HPDE6-E6E7 (cell line): ENCODE data around the gene JAML.
A peak's percentile ranks its signal among the peaks of the same experiment; 100 is the strongest.

Source experiments
- DNase-seq: peaks from one replicate; pipeline ENCODE4 v3.0.0; 2011; ENCODE audit warnings: missing footprints; ENCODE audit errors: extremely low spot score

The JAML gene

GRCh38 chr11:118224511-118225188 is at the start of gene JAML:
Gene JAML, minus strand, starts transcription at chr11:118225011. Its CDS starts 10,145 bp downstream, at chr11:118214866.
- DNase-seq, result no peak

- DNase-seq, result no peak
Observed at GRCh38 chr11:118274186-118274585, 49.4 kb upstream of the JAML start.

DNA sequence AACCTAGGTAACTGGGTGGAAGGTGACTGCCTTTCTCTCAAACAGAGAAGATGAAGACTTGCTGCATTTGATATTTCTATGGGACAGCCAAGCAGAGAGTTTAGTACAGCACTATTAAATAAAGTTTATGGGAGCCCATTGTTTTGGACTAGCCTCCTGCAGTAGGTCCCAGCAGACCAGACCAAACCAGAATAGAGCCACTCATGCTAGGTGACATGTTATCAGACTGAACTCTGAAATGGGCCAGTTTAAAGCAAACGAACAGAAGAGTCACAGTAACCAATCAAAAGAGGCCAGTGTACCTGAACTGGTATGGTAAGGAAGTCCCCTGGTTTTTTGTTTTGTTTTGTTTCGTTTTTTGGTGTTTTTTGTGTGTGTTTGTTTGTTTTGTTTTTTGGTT is 47.2 kb upstream of the JAML start:
- DNase-seq, result no peak

- no peak for DNase-seq
Observed at GRCh38 chr11:118267486-118267885, 42.7 kb upstream of the JAML start.

DNA sequence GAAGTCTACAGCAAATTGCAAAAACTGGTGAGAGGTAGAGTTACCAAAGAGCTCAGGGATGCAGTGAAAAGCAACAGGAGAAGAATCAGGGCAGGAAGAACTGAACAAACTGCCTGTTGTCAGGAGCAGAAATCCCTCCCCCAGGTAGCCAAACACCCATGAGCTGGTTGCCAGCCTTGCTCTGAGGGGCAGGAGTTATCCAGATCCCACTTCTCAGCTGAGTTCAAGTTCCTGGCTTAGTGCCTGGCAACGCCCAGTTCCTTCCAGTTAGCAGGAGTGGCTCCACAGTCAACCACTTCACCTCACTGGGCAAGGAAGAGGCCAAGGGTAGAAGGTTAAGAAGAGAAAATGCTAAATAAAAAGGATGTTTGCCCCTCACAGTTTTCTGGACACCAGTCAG is 41.1 kb upstream of the JAML start:
- no peak for DNase-seq

GRCh38 chr11:118264569-118265465 is 40.0 kb upstream of the JAML start:
- DNase-seq, result no peak

DNA sequence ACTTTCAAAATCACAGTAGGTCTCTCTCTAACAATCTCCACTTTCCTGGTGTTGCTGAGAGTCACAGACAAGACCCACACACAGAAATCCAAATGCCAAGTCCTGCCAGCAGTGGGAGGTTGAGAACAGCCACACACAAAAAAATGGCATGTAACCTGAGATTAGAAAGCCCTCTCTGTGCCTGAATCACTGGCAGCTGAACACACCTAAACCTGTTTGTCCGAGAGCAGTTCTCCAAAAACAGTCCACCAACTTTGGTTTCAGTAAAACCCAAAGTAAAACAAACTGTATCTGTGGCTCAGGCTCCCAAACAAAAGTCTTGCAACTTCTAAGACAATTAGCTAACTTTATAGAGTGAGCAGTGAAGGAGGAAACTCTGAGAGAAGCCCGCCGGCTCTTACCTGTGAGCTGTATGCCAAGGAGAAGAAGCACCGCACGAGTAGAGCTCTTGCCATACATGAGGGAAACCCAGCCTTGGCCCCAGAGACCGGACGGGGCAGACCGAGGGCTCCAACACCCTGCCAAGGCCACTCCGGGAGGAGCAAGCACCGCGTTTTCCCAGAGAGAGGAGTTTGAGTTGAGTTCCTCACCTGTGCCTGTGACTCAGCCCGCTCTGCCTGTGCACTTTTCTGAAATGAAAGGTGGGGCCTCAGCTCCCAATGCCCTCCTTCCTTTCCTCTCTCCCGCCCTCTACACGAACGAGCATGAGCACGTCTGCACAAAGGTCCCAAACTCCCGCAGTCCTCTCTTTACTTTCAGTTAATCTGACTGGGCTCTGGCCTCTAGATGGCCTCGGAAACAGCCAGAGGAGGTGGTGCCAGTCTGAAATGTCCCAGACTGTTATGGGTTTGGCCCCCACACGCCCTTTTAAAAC is 39.1 kb upstream of the JAML start, which contains the start of gene MPZL2:
MPZL2 (minus strand) TSS at position 603 of the 874 bp plus-strand sequence; CDS start at position 459, 144 bp downstream.
- peak; percentile 93 for DNase-seq

DNA sequence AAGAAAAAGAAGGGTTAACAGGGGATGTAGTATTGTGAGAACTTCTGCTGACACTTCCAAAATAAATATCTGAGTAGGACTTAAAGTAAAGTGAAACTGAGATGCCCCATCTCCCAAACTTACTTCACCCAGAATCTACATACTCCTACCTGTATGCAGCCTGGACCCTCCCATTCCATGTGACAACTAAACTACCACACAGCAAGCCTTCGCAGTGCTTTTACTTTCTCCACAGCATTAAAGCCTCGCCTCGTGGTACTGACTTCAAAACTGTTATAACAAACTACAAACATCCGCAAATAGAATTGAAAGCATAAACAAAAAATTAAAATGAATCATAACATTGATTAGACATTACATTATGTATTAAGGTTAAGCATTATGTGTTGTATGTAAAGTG is 38.3 kb upstream of the JAML start:
- DNase-seq, result no peak

DNA sequence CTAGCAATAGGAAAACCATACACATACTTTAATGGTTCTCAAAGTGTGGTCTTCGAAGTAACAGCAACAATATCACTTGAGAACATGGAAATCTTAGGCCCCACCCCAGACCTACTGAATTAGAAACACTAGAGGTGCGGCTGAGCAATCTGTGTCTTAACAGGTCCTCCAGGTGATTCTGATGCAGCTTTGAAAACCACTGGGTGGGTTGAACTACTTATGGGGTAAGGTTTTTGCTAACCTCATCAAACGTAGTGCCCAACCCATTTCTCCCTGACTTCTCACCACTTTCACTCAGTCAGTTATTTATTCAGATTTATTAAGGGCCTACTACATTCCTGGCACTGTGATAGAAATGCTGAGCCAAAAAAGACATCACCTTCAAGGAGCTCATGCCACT is 35.5 kb upstream of the JAML start:
- DNase-seq, result no peak

DNA sequence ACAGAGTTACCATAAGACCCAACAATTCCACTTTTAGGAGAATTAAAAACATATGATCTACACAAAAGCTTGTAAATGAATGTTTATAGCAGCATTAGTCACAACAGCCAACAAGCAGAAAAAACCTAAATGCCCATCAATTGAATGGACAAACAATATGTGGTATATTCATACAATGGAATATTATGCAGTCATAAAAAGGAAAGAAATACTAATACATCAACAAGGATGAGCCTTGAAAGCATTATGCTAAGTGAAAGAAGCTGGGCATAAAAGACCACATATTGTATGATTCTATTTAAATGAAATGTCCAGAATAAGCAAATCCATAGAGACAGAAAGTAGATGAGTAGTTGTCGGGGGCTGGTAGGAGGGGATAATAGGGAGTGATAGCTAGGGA is 34.3 kb upstream of the JAML start:
- DNase-seq, result no peak

GRCh38 chr11:118258410-118258809 is 33.6 kb upstream of the JAML start:
- no peak for DNase-seq

DNA sequence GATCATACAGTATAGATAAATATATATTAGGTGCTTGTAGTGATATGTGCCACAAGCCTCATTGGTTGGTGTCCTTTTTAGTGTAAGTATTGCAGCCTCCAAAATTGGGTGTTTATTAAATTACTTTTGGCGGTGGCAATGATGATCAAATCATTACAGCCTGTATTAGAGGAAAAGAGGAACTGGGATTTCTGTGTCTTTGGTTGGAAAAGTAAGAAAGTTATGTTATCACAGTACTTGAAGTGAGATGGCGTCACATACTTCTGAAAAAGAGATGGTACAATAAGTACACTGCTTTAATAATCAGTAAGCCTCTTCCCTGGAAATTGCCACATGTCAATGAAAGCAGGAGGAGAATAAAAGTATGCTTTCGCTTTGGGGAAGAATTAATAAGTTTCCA is 27.9 kb upstream of the JAML start:
- no peak for DNase-seq

- peak; percentile 95 for DNase-seq
Observed at GRCh38 chr11:118251858-118252652, 27.2 kb upstream of the JAML start, which contains the start of gene MPZL3. Gene MPZL3, minus strand, starts transcription at chr11:118252365. Its CDS starts 71 bp downstream, at chr11:118252294.

- no peak for DNase-seq
Observed at GRCh38 chr11:118247041-118247440, 22.2 kb upstream of the JAML start.

DNA sequence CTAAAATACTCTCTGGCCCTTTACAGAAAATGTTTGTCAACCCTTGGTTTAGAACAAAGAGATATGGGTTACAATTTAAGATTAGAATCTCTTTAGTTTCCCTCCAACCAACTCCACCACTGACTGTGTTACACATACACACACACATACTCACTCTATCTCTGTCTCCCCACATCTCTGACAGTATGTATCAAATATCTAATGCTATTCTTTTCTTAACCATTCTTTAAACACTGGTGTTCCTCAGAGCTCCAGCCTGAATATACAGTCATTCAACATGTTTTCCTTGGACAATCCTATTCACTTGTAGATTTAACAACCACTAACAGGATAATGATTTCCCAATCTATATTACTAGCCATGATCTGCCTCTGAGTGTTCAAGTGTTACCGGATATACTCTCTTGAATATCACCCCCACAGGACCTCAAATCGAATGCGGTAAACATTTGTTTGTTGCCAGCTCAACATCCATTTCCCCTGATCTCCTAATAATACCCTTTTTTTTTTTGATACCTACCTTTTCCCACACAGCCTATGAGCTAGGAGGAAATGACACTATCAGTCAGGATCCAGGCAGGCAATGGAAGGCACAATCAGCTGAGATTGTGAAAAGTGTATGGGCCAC is 21.2 kb upstream of the JAML start:
- DNase-seq, result no peak

- DNase-seq, result no peak
Observed at GRCh38 chr11:118243993-118244762, 19.4 kb upstream of the JAML start.

- DNase-seq, result no peak
Observed at GRCh38 chr11:118243161-118243560, 18.4 kb upstream of the JAML start.

DNA sequence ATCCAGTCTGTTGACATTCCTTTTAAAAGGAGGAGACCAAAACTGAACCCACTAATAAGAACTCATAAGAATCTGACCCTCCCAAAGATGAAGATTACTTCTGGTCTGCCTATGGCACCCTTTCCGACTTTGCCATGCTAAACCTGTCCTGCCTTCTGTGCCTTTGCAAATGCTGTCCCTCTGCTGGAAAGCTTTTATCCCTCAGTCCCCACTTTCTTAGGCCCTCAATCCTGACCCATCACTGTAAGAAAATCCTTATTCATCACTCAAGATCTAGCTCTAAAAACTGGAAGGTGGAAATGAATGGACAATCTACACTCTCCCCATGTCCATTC is 16.9 kb upstream of the JAML start:
- DNase-seq, result no peak

GRCh38 chr11:118240999-118241763 is 16.4 kb upstream of the JAML start:
- DNase-seq, result peak; percentile 66
